GM18520 (cell line): ENCODE data around the gene P2RY2.
"Not testable (repeated sequence)": the region's sequence is repeated elsewhere in the genome, so short reads cannot be mapped to it uniquely, and the experiment has no call there.

ENCODE experiments used
- ATAC-seq: cut with Tn5 transposase; IDR thresholded peaks from one replicate; pipeline ENCODE4 v1.9.1; 2021; ENCODE audit not compliant: unreplicated experiment

The P2RY2 gene

DNA sequence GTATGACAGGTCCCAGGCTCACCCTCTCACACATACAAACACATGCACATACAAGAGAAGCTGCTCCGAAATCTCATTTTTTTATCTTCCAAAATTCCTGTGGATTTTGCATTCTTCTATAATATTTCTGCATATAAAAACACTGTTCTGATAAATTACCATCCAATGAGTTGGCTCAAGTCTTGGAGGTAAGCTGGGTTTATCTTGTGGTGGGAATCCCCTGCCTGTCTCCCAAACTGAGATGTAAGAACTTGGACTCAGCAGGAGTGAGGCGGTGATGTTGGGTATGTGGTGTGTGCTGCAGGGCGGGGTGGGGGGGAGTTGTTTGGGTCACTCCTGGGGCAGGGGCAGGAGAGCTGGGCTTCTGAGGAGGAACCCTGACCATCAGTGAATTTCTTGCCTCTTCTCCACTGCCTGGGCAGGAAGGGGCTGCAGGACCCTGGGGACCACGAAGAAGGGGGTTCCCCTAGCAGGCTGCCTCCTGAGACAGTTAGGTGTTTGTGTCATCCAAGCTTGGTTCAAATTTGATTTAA is 47.3 kb downstream of the P2RY2 start:
- ATAC-seq, result no peak

DNA sequence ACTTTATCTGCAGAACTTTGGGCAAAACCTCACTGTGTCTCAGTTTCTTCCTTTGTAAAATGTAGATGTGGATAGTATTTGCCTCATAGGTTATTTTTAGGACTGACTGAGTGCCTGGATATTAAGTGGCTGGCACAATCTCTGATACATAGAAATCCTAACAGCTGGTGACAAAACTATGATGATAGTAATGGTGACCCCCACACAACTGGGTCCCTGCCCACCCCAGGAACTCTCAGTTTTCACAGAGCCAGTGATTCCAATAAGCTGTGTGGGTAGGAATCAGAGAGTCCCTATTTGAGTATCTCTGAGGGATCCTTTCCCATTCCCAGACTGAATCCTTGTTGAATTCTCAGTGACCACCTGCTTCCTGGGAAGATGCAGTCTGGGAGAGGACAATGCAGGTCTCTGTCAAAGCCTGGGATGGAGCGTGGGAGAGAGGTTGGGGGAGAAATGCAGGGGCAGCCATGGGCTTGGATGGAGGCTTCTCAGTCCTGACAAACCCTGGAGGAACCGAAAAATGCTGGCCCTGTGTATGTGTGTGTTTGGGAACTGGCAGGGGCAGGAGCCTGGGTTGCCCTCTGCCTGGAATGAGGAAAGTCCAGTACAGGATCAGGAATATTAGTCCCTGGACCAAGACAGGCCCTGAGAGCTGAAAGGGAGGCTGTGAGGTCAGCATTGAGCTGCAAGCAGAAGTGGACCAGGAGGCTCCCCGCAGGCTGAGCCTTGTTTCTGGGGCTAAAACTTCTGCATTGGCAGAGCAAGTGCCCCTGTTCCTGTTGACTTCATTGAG is 48.0 kb downstream of the P2RY2 start:
- ATAC-seq, result no peak

DNA sequence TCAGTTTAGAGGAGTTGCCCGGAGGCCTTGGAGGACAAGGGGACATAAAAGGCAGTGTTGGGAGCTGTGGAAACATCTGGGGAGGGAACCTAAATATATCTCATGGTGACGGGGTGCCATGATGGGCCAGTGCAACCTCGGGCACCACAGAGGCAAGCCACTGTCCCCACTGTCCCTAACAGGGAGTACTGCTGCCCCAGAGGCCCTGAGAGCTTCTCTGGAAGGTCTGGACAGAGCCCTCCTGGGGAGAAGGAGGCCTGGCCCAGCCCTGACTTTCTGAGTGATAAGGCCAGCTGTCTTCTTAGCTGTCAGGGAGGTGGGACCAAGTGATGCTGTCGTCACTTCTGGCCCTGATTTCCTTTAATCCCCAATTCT is 48.6 kb downstream of the P2RY2 start:
- ATAC-seq, result no peak

DNA sequence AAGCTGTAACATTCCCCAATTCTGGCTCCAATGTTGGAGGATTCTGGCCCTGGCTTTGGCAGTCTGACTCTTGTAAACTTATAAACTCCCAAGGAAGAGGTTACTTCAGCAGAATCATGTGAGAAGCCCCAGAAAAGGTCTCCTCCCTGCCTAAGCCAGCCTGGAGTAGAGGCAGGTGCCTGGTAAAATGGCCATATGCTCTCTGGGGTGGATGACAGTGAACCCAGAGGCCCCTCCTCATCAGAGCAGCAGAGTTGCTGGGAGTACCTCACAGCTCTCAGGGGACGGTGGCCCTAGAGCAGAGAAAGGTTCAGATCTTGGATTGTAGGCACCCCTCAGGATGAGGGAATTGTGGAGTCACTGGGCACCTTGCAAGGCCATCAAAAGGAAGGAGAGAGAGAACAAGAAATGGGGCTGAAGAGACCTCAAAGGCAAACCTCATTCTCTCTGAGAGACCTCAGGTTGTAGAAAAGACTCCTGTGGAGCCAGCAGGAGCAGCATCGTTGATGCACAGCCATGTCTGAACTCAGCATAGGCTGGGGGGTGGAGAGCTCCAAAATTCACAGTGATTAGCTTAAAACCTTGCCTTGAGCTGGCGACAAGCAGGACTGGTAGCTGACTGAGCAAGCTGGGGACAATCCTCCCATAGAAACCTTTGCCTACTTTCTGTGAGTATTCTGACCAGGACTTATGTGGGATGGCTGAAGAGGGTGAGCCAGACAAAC is 49.2 kb downstream of the P2RY2 start:
- no peak for ATAC-seq

DNA sequence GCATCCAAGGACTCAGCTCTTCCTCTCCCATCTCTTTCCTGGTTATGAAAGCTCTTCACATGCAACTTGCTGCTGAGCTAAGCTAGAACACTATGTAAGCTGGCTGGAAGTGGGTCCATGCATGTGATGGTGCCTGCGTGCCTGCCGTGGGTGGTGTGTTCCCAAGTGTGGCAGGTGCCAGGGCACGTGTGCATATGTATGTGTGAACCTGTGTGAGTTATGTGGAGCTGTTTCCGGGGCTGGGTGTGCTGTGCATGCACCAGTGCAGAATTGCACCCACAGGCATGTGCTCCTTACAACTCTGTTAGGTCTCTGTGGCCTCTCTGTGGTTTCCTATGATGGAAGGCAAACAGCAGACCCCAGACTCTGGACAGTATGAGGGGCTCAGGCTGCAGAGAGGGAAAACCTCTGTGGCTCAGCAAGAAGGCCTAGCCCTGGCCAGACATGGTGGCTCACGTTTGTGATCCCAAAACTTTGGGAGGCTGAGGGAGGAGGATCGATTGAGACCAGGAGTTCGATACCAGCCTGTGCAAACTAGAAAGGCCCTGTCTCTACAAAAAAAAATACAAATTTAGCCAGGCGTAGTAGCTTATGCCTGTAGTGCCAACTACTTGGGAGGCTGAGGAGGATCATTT is 49.9 kb downstream of the P2RY2 start:
- ATAC-seq, result no peak

DNA sequence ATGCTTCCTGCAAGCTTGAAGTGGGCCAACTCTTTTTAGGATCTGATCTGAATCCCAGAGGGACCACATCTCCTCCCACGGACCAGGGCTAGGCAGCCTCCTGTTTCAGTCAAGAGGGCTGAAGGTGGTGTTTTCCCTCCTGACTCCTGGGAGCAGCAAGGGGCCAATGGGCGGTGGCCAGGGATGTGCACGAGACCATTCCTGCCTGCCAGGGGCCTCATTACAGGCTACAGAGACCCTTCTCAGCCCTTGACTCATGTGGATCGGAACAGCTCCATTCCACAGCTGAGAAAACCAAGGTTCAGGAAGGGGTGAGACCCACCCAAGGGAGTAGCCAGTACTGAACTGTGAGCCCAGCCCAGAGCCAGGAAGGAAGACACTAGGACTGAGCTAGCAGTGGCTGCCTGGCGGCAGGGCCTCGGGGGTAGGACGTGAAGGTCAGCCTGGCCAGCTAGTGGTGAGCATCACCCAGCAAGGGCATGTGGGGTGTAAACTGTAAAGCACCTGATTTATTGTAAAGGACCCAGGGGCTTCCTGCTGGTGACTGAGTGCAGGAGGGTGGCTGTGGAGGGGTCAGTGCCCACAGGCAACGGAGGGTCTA is 50.7 kb downstream of the P2RY2 start:
- no peak for ATAC-seq

DNA sequence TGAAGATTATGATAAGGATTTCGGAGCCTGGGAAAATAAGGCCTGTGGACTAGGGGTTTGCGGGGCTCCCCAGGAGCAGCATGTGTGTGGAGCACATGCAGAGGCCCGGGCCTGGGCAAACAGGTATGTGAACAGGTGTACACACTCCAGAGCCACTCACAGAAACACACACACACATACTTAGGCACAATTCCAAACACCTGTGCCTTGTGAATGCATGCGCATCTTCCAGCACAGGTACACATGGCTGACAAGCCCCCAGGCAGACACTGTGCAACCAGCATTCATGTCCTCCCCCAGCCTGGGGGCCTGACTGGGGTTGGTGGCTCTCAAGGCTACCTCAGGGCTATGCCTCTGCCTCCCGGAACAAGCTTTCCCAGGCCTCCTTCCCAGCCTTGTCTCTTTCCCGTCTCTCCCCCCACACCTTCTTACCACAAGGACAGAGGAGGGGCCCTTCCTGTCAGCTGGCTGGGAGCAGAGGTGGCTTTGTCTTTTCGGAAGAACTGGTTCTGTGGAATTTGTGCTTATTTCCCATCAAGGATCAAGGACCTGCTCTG is 51.5 kb downstream of the P2RY2 start:
- ATAC-seq, result no peak

DNA sequence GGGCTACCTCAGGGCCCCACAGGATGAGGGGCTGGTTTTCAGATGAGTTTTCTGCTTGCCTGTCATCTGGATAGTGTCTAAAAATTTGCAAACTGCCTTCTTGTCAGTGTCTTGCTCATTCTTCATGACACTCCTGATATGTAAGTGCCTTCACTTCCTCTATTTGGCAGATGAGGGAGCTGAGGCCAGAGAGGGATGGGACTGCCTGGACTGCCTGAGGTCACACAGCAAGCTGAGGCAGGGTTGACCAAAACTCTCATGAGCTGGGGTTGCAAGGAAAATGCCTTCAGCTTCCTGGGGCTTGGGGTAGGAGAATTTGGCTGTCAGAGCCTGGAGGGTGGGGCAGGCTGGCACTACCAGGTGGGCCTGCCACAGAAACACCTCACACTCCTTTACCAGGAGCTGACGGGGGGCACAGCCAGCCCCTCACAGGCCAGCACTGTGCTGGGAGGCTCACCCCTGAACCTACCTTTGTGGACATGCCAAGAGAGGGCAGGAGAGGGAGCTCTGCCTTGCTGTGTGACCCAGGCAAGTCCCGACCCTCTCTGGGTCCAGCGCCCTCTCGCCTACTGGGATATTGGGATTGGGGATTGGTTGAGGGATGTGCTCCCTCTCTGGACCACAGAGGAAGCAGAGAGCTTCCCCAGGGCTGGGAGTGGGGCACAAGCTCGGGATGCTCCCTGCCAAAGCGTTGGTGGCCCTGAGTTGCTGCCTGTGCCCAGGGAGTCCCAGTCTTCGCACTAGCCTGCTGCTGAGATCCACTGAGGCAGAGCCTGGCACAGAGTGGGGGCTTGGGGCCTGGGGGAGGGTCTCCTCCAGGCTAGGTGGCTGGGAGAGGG is 52.2 kb downstream of the P2RY2 start:
- ATAC-seq, result no peak

DNA sequence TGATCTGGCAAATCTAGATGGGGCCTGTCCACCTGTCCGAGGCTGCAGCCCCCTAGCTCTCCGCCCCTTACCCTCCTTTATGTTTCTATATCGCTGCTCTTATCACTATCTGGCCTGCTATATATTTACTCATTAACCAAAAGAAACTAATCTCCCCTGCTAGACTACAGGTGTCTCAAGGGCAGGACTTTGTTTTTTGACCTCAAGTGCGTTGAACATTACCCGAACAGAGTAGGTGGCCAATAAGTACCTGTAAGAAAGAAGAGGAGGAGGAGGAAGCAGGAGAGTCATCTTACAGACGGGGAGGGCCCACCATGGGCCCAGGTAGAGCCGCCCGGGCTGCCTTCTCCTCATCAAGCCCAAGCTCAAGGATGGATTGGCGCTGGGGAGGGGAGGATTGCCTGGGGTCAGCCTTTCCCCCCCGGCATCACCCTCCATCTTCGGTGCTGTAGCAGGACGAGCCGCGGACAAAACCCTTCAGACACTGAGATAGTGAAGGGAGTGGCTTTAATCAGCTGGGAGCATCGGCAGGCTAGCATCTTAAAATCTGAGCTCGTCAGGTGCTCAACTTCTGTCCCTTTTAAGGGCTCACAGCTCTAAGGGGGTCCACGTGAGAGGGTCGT is 52.9 kb downstream of the P2RY2 start:
- no peak for ATAC-seq

DNA sequence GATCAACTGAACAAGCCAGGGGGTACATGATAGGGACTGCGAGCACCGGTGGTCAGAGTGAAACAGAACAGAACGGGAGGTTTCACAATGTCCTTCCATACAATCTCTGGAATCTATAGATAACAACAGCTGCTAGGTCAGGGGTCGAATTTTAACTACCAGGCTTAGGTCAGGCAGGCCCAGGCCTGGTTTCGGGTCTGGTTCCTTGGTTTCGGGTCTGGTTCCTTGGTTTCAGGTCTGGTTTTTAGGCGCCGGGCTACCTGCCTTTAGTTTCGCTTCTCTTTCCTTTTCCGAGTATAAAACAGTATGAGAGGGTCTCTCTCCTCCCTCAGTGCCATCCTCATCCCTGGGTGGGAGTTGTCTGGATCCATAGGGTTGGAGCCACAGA is 53.4 kb downstream of the P2RY2 start:
- ATAC-seq, result not testable (repeated sequence)

DNA sequence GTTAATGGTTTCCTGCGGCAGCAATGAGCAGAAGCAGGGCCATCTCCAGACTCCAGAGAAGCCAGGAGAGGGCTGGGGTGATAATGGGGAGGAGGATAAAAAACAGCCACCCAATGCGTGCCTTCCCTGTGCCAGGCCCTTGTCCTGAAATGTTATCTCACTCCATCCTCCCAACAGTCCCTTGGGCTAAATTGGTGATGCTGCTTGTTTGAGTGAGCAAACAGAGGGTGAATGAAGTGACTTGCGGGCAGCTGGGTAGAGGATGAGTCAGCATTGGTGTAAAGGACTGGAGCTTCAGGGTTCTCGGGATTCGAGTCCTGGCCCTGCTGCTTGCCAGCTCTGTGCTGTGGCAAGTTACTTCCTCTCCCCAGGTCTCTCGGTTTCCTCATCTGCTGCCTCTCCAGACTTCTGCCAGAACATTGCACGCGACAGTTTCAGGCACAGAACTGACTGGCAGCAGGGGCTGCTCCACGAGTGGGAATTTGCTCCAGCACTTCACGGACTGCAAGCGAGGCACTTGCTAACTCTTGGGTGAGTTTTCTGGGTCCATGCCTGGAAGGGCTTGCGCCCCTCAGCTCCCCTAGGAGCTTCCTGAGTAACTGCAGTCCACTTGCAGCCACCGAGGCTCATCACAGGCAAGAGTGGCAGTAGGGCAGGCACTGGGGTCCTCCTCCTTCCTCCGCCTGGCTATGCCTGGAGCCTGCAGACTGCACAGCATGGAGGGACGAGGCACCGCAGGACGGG is 54.0 kb downstream of the P2RY2 start, which contains the start of gene P2RY6:
Gene P2RY6, plus strand, starts transcription at position 403 of the 744 bp plus-strand sequence. CDS start 24,181 bp downstream, outside the sequence.
- ATAC-seq, result no peak

DNA sequence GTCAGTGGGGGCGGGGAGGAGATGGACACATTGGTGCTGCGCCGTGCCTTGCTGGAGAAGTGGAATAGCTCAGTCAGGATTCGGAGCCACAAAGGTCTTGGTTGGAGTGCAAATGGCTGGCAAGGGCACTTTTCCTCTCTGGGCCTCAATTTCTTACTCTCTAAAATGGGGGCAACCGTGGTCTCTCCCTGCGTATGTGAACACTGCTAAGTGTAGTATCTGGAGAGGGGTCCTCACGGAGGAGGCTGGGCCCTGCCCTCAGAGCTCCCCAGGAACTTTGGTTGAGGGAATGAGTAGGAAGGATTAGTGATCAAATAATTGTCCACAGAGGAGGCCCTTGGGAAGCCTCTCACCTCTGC is 54.6 kb downstream of the P2RY2 start:
- ATAC-seq, result no peak

DNA sequence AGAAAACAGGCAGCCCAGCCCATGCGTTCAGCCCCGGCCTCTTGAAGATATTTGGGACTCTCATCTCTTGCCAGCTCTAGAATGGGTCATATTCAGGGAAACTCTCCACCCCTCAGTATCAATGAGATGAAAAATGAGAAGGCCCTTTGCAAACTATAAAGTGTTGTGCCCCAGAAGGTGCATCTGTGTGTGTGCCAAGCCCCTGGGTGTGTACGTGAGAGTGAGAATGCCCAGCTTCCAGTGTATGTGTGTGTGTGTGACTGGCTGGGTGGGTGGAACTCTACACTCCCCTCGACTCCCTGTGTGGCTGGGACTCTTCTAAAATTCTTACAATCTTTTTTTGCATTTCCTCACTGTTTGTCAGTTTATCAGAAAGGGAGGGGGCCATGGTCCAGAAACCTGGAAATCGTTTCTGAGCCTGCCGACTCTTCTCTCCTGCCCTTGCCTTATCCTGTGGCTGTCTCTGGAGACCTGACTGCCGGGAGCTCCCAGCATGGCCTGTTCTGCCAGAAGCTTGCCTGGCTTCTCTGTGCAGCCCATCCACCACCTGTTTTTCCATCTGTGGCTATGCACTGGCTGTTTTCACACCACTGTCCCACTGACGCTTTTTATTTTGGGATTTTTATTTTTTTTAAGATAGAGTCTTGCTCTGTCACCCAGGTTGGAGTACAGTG is 55.3 kb downstream of the P2RY2 start:
- ATAC-seq, result no peak

DNA sequence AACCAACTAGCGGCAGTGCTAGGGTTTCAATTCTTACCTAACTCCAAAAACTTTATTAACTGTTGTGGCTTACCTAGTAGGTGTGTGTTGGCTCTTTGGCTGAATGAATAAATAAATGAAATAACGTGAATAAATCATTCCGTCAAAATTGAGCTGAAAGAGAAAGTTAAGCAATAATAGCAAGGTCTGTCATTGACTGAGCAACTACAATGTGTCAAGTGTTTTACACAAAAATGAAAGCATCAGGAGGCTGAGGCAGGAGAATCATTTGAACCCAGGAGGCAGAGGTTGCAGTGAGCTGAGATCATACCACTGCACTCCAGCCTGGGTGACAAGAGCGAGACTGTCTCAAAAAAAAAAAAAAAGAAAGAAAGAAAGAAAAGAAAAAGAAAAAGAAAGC is 56.1 kb downstream of the P2RY2 start:
- ATAC-seq, result not testable (repeated sequence)

DNA sequence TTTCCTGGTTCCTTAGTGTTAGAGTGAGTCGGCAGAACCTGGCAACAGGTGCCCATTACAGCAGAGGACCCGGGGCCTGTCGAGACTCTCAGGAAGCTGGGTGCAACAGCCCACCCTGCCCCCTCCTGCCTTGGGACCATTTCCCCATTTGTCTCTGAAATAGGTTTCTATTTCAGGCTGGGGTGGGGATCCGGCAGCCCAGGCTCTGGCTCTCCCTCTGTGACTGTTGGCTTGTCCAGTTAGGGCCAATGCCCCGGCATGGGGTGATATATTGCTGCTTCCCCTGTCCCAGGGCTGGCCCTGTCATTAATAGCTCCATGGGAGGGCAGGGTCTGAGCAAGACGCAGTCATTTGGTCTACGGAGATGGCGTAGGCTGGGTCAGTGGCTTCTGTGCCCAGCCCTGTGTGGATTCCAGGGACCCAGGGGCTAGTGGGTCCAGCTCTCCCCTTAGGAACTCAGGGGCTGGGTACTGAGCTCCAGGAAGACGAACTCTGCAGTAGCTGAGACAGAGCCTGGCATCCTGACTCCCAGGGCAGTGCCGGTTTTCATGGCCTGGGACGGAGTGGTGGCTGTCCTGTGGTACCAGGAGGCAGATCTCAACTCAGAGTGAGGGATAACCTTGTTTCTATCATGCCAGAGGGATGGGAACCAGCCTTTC is 56.8 kb downstream of the P2RY2 start:
- ATAC-seq, result no peak

DNA sequence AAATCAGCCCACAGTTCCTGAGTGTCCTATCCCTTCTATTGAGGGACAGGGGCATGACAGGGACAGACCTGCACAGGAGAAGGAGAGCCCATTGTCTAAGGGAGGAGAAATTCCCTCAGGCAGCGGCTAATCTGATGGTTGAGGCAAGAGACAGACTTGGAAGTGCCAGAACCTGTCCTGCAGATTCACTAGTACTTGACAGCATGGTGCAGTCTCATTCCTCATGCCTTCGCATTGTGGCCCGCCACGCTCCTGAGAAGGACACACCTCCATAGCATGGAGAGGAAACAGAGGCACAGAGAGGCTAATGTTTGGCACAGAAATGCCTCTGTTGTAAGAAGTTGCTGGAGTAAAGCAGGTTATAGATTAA is 57.3 kb downstream of the P2RY2 start:
- ATAC-seq, result no peak

DNA sequence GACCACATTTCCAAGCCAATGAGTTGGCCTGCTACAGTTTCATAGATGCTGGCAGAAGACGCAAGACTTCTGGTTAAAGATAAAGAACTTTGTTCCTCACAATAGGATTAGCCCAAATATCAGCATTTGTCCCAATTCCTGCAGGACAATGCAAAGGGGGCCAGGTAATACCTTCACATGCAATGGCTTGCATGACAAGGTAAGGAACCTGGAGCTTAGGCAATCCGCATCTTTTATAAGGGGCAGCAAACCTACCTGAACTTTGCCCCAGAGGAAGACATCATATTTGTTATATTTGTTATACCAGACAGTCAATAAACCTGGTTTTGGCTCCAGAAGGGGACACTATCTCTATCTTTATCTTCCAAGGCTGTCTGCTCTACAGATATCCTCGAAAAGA is 59.4 kb downstream of the P2RY2 start:
- no peak for ATAC-seq

DNA sequence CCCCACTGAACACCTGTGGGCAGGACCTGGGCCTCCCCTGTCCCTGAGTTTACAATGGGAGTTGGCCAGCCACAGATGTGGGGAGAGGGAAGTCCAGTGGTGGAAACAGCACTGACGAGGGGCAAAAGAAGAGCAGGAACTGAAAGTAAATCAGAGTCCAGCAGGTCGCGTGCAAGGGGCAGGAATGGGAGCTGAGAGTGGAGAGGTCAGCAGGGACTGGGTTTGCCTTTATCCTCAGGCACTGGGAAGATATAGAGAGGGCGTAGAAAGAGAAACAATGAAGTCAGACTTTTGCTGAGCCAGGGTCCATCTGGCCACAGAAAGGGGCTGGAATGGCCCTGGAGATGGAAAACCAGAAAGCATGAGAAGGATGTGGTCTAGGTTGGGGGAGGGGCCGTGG is 62.5 kb downstream of the P2RY2 start:
- ATAC-seq, result no peak
